Measurements from ENCODE around the gene SLC7A8. TPM values are rescaled to one million over a fixed set of nuclear protein-coding genes. Genes with fewer than 3 reads are reported as not detected.

Gene SLC7A8
- 36.9 TPM for total RNA-seq

DNA sequence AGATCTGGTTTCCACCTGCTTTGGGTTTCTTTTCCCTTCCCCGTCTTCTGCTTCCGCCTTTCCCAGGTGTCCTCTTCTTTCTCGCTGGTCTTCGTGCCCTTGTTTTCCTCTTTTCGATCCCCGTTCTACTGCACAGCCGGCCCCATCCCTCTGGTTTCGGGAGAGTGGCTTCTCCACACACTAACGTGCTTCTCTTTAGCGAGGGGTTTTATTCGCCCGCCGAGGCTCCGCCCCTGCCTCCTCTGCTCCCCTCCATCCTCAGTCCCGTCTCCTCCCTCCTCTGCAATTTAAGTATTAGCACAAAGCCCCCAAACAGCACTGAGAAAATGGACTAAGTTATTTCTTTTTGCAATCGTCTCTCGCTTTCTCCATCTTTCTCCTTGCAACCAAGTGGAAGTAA, at the start of gene SLC7A8:
TSS of gene SLC7A8 (minus strand) at position 182 of the 400 bp plus-strand sequence. CDS start 746 bp downstream, outside the sequence.

DNA sequence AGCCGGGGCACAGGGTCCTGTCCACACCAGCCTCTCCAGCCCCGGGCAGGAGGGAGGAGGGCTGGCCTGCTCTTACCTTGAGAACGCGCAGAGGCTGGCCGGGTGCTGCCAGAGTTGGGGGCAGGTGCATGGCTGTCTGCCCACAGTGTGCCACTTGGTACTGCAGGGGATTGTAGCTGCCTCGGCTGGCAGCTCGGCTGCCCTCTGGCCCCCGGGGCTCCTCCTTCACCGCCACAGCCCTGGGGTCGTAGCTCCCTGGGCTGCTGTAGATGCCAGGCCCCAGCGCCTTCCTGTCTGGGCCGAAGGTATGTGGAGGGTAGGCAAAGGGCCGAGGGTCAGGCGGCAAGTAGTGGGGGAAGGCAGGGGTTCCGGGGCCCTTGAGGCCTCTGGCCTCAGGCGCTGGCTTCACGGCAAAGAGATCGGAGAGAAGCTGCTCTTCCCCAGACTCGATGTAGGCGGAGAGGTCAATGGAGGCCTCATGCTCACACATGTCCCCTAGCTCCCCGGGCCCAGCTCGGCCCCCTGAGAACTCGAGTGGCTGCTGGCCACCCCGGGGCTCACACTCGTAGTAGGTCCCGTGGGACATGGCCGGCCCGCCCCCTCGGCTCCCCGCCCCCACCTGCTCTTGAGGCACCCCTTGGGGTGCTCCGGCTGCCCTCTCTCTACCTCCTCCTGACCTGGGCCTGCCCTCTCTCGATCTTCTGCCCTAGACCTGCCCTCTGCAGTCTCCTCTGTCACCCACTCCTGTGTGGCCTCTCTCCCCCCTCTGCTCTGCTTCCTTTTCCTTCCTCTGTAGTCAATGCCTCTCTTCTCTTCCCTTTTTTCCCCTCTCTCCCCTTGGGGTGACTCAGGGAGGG, 64.7 kb downstream of the SLC7A8 start, which contains the start of gene CEBPE:
TSS of gene CEBPE (minus strand) at position 750 of the 857 bp plus-strand sequence. CDS start at position 586, 164 bp downstream.

DNA sequence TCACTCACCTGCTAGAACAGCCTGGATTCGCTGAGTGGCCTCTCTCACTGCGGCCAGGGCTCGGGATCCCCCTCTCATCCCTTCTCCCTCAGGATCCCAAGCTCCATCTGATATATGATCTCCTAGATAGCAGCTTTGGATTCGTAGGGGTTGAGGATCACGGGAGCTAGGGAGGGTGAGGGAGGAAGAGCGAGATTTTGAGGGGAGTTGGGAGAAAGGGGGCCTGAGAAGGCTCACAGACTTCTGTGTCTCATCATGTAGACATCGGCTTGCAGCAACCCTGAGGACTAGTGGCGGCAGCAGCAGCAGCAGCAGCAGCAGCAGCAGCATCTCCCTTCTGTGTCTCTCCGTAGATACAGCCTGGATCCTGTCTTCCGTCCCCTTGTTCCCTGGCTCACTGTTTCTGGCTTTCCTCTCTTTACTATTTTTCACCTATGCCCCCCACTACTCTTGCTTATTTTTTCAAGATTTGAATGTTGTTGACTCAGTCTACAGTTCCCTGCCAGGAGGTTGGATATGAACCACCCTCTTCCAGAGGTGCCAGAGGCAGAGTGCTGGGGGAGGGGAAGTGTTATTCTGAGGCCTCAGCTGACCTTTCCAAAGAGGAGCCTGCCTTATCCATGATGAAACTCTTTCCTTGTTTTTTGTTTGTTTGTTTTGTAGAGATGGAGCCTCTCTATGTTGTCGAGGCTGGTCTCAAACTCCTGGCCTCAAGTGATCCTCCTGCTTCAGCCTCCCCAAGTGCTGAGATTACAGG, 78.7 kb downstream of the SLC7A8 start, which contains the start of gene CIROP:
TSS of gene CIROP (minus strand) at position 399 of the 757 bp plus-strand sequence. CDS start at position 330, 69 bp downstream.

DNA sequence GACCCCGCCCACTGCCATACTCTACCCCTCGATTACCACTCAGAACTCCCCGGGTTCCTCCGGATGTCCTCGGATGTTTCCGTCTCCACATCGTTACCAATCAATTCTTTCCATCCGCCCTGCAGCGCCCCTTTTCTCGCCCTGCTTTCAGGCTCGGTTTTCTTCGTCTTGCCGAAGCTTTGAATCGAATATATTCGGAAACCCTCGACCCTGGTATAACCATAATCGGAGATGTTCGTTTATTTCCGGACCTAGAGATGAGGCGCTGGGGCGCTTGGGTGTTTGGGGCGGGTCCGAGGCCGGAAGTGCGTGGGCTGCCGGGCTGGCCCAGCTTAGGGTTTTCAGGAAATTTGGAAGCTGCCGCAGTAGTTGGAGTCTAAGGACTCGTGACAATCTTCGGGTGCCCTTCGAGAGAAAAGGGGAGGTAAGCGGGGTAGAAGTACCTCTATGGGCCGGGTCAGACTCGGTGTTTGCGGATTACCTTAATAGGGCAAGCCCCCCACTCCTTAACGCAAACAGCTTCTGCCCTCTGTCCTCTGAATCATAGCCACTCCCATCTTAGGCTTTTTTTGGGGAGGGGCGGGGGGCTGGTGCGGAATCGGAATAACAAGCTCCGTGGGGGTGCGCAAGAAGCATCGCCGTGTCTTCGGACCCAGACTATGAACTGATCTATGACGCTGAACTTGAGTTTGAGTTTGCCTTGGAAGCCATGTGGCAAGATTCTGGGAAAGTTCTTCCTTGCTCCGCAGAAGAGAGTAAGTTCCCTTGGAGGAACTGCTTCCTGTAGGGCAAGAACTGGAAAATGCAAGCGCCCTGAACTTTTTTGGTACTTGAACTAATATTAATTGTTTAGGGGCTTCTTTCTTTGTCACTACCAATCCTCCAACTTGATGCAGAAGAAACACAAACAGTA, 88.0 kb downstream of the SLC7A8 start, which contains the start of gene C14orf119:
TSS of gene C14orf119 (plus strand) at position 310 of the 913 bp plus-strand sequence. CDS start 2,154 bp downstream, outside the sequence.

DNA sequence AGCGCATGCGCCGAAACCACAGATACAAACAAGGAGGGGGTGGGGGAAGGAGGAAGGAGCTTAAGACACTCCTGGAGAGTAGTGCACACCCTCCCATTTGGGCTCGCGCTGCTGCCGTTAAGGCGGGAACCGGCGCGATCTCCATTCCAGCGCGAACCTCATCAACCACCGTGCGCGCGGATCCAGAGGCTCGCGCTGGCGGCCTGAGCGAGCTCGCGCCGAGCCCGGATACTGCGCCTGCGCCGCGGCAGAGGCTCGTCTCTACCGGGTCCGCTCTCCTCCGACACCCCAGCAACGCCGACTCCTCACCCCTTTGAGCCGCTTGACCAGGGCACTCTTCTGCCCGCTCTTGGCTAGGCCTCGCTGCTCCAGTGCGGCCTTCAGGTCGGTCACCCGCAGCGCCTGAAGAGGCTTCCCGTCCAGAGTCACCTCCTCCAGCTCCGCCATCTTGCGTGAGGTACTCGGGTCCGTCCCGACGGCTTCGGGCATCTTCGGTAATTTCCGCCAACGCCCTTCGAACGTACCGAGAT, 88.7 kb downstream of the SLC7A8 start, which contains the start of gene ACIN1:
TSS of gene ACIN1 (minus strand) at position 471 of the 530 bp plus-strand sequence. CDS start at position 447, 24 bp downstream.

Other genes with a start within 250 kb of the SLC7A8 start
- 41.9 TPM for gene HAUS4, start 226.6 kb downstream of the SLC7A8 start, total RNA-seq
- 32.0 TPM for gene AJUBA, start 201.1 kb downstream of the SLC7A8 start, total RNA-seq
- gene C14orf93, start 173.5 kb downstream of the SLC7A8 start, total RNA-seq, result 14.9 TPM
- gene PSMB5, start 148.8 kb downstream of the SLC7A8 start, total RNA-seq, result 137 TPM
- gene PSMB11, start 141.4 kb downstream of the SLC7A8 start, total RNA-seq, result not detected
- gene CDH24, start 126.1 kb downstream of the SLC7A8 start, total RNA-seq, result 17.0 TPM
- 155 TPM for gene ACIN1, start 88.5 kb downstream of the SLC7A8 start, total RNA-seq
- gene C14orf119, start 88.2 kb downstream of the SLC7A8 start, total RNA-seq, result 15.8 TPM
- not detected for gene CIROP, start 78.7 kb downstream of the SLC7A8 start, total RNA-seq
- not detected for gene CEBPE, start 64.4 kb downstream of the SLC7A8 start, total RNA-seq
- not detected for gene RNF212B, start 54.3 kb upstream of the SLC7A8 start, total RNA-seq
- gene HOMEZ, start 102.5 kb upstream of the SLC7A8 start, total RNA-seq, result 7.9 TPM
- 14.0 TPM for gene PPP1R3E, start 119.2 kb upstream of the SLC7A8 start, total RNA-seq
- gene BCL2L2, start 123.2 kb upstream of the SLC7A8 start, total RNA-seq, result 29.7 TPM
- gene PABPN1, start 137.8 kb upstream of the SLC7A8 start, total RNA-seq, result 94.1 TPM
- 65.6 TPM for gene SLC22A17, start 169.2 kb upstream of the SLC7A8 start, total RNA-seq
- 33.1 TPM for gene EFS, start 181.5 kb upstream of the SLC7A8 start, total RNA-seq
- gene IL25, start 189.1 kb upstream of the SLC7A8 start, total RNA-seq, result not detected
- gene CMTM5, start 193.4 kb upstream of the SLC7A8 start, total RNA-seq, result 5.9 TPM
- 0.49 TPM for gene MYH6, start 224.6 kb upstream of the SLC7A8 start, total RNA-seq